ENCODE data around the gene SCIN. TPM values are rescaled to one million over a fixed set of nuclear protein-coding genes. Genes with fewer than 3 reads are reported as not detected.
A peak's percentile ranks its signal among the peaks of the same experiment; 100 is the strongest.
"Not testable (repeated sequence)": the region's sequence is repeated elsewhere in the genome, so short reads cannot be mapped to it uniquely, and the experiment has no call there.

Gene SCIN
- total RNA-seq, 1 experiment from 2014 or later: not detected

DNA sequence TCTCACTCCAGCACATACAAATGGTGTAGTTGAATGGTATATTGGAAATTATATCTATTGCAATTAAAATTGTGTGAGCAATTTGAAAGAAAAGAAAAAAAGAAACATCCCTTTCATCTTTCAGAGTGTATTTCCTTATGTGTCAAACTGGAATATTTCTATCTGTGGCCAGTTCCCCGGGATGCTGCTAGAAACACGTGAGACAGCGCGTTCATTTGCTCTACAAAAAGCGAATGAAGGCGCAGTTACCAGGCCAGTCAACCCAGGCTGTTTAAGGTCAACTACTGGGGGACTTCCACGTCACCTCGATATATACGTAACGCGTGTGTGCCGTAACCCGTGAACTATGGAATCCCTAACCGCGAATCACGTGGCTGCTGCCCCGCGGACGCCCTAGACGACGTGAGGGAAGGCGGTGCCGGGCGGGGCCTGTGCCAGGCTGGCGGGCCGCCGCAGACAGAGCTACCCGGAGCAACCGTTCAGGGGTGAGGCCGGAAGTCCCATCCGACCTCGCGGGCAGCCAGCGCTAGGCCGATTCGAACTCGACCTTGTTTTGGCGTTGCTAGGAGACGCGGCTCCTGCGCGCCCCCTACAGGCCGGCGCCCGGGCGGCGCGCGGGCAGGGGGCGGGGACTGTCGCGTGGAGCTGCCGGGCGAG, 115.8 kb downstream of the SCIN start:
- POLR2A ChIA-PET: interaction anchor here (0.5 to 6.8 kb wide), 22 partner anchors 11 to 579 kb away, joined by 3 to 159 read pairs (median 4); no protein-coding TSS in a partner anchor
- no peaks in the 10 kb centered on the region for H3K9me3 Mint-ChIP-seq (ENCODE audit: unreplicated experiment)
- no peaks in the 10 kb centered on the region for H3K4me1 Mint-ChIP-seq (ENCODE audit: insufficient read depth, unreplicated experiment)
- TF ChIP-seq, protein P1, sequence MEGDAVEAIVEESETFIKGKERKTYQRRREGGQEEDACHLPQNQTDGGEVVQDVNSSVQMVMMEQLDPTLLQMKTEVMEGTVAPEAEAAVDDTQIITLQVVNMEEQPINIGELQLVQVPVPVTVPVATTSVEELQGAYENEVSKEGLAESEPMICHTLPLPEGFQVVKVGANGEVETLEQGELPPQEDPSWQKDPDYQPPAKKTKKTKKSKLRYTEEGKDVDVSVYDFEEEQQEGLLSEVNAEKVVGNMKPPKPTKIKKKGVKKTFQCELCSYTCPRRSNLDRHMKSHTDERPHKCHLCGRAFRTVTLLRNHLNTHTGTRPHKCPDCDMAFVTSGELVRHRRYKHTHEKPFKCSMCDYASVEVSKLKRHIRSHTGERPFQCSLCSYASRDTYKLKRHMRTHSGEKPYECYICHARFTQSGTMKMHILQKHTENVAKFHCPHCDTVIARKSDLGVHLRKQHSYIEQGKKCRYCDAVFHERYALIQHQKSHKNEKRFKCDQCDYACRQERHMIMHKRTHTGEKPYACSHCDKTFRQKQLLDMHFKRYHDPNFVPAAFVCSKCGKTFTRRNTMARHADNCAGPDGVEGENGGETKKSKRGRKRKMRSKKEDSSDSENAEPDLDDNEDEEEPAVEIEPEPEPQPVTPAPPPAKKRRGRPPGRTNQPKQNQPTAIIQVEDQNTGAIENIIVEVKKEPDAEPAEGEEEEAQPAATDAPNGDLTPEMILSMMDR (IDR thresholded peaks at IDR 0.05; ENCODE audit: unreplicated experiment): peak; percentile 86
- TSS peak; percentile 89 for BruUV-seq (replicated peaks)
- peak; percentile 90 for DNase-seq (ENCODE audit: unreplicated experiment)
- peak overlapping the region; percentile 87 for H3K4me3 Mint-ChIP-seq (ENCODE audit: unreplicated experiment)
- CTCF ChIA-PET: interaction anchor here (0.6 to 12.2 kb wide), 47 partner anchors 9 to 590 kb away, joined by 3 to 155 read pairs (median 3); no protein-coding TSS in a partner anchor
- H3K27ac Mint-ChIP-seq (ENCODE audit: low read depth, unreplicated experiment): peak overlapping the region; percentile 89
- no peaks in the 10 kb centered on the region for H3K27me3 Mint-ChIP-seq (ENCODE audit: insufficient read depth, unreplicated experiment)
- intact Hi-C loops (cut with micrococcal nuclease): loop anchor here (1.0 to 5.0 kb wide), 4 partner anchors 47 to 411 kb away; no protein-coding TSS in a partner anchor
- peaks cover 22% of the 10 kb centered on the region for H3K36me3 Mint-ChIP-seq (ENCODE audit: insufficient read depth, unreplicated experiment)

DNA sequence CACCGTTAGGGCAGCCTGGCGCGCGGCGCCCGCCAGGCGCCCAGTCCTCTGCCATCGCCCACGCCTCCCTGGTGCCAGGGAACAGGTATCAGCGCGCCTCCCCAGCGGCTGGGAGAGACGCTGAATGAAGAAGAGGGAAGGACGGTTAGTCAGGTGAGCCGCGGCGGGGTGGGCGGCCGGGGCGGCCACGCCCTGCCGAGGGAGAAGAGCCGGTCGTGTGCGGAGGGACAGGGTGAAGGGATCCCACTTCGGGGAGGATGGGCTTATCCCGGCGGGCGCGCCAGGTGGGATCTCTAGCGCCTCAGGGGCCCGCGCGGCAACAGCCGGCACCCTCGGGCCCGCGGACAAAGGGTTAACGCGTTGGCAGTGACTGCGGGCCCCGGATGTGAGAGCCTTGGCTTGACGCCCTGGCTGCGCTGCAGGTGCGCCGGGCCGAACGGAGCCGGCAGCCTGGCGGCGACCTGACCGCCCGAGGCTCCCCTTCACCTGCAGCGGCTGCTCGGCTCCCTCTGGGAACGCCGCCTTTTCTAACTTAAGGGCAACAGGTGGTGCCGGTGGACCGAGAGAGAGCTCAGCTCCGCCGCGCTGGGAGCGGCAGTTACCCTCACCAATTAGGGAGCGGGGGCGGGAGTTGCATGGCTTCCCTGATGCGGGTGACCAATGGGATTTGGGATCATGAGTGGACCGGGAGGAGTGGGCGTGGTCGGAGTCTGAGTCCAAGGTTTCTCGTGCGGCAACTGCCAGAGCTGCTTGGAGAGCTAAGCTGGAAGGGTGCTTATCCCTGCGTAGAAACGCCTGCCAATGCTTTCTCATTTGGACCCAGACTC, 116.6 kb downstream of the SCIN start, which contains the start of gene ARL4A:
Gene ARL4A (plus strand): TSS at position 743 of the 827 bp plus-strand sequence. CDS start 622 bp downstream, outside the sequence.
- peak; percentile 100 for DNase-seq (ENCODE audit: unreplicated experiment)
- intact Hi-C loops (cut with micrococcal nuclease): loop anchor here (1.0 to 5.0 kb wide), 10 partner anchors 28 to 576 kb away; no protein-coding TSS in a partner anchor
- CTCF ChIA-PET: interaction anchor here (0.6 to 12.2 kb wide), 50 partner anchors 8 to 1303 kb away, joined by 3 to 155 read pairs (median 3); no protein-coding TSS in a partner anchor
- Mint-ChIP-seq H3K27me3 (ENCODE audit: insufficient read depth, unreplicated experiment) (no peaks in the 10 kb centered on the region), H3K36me3 (ENCODE audit: insufficient read depth, unreplicated experiment) (peaks cover 25% of the 10 kb centered on the region), H3K9me3 (ENCODE audit: unreplicated experiment) (no peaks in the 10 kb centered on the region), H3K4me1 (ENCODE audit: insufficient read depth, unreplicated experiment) (no peaks in the 10 kb centered on the region), H3K27ac (ENCODE audit: low read depth, unreplicated experiment) (peak within 1 kb of the TSS; percentile 89), H3K4me3 (ENCODE audit: unreplicated experiment) (peak within 1 kb of the TSS; percentile 87)
- POLR2A ChIA-PET: interaction anchor here (0.5 to 6.8 kb wide), 37 partner anchors 9 to 1025 kb away, joined by 3 to 159 read pairs (median 4); no protein-coding TSS in a partner anchor
- TF ChIP-seq, protein P1 (IDR thresholded peaks at IDR 0.05; ENCODE audit: unreplicated experiment): peak; percentile 57
- BruUV-seq (replicated peaks): no TSS peak

DNA sequence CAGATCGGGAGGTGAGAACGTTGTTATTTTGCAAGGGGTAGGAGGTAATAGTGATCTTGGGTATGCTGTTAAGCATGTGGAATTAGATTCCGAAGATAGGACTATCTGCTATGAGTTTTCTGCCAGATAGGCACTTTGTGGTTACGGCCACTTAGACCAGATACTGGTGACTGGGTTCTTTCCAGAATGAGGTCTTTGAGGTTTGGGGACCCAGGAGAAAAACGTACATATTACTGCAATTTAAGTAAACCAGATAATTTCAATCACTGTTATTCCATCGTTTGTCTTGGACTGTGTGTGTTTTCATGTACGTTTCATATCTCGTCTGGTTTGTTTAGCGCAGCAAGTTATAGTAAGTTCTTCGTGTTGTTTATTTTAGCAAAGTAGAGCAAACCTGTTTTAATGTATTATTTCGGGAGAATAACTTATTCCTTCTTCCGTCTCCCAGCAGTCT, 117.2 kb downstream of the SCIN start:
- no TSS peak for BruUV-seq (replicated peaks)
- peaks cover 25% of the 10 kb centered on the region for H3K36me3 Mint-ChIP-seq (ENCODE audit: insufficient read depth, unreplicated experiment)
- ChIA-PET CTCF (interaction anchor here (0.6 to 12.2 kb wide), 27 partner anchors 9 to 1303 kb away, joined by 3 to 155 read pairs (median 4); no protein-coding TSS in a partner anchor), POLR2A (interaction anchor here (0.6 to 6.8 kb wide), 30 partner anchors 8 to 1024 kb away, joined by 3 to 159 read pairs (median 4); no protein-coding TSS in a partner anchor)
- H3K4me3 Mint-ChIP-seq (ENCODE audit: unreplicated experiment): peak overlapping the region; percentile 87
- no peak for DNase-seq (ENCODE audit: unreplicated experiment)
- intact Hi-C loops (cut with micrococcal nuclease): loop anchor here (1.0 to 5.0 kb wide), 9 partner anchors 28 to 576 kb away; no protein-coding TSS in a partner anchor
- TF ChIP-seq, protein P1 (IDR thresholded peaks at IDR 0.05; ENCODE audit: unreplicated experiment): no peak
- no peaks in the 10 kb centered on the region for H3K9me3 Mint-ChIP-seq (ENCODE audit: unreplicated experiment)
- H3K27ac Mint-ChIP-seq (ENCODE audit: low read depth, unreplicated experiment): peak overlapping the region; percentile 89
- peaks cover 1% of the 10 kb centered on the region for H3K4me1 Mint-ChIP-seq (ENCODE audit: insufficient read depth, unreplicated experiment)
- H3K27me3 Mint-ChIP-seq (ENCODE audit: insufficient read depth, unreplicated experiment): no peaks in the 10 kb centered on the region

DNA sequence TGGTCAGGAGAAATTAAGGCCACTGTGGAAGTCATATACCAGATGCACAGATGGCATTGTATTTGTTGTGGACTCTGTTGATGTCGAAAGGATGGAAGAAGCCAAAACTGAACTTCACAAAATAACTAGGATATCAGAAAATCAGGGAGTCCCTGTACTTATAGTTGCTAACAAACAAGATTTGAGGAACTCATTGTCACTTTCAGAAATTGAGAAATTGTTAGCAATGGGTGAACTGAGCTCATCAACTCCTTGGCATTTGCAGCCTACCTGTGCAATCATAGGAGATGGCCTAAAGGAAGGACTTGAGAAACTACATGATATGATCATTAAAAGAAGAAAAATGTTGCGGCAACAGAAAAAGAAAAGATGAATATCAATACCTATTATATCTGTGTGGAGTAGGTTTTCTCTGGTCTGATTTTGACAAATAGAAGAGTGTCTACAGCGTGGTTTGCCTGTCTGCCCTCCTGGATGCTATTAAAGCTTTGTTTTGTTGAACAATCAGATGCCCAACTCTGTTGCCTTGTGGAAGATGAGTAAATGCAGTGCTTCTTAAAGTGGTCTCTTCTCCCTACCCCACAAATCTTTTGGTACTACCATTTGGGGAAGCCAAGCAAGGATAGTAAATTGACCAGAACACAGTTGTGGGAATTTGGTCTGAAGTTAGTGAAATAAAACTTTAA, 118.1 kb downstream of the SCIN start:
- H3K4me3 Mint-ChIP-seq (ENCODE audit: unreplicated experiment): peak overlapping the region; percentile 87
- H3K9me3 Mint-ChIP-seq (ENCODE audit: unreplicated experiment); DNase-seq (ENCODE audit: unreplicated experiment); BruUV-seq (replicated peaks); H3K4me1 Mint-ChIP-seq (ENCODE audit: insufficient read depth, unreplicated experiment); H3K27me3 Mint-ChIP-seq (ENCODE audit: insufficient read depth, unreplicated experiment): not testable (repeated sequence)
- ChIA-PET POLR2A (interaction anchor here (0.6 to 6.8 kb wide), 18 partner anchors 8 to 428 kb away, joined by 3 to 159 read pairs (median 6); no protein-coding TSS in a partner anchor), CTCF (interaction anchor here (1.0 to 12.2 kb wide), 9 partner anchors 8 to 597 kb away, joined by 3 to 155 read pairs (median 6); no protein-coding TSS in a partner anchor)
- H3K27ac Mint-ChIP-seq (ENCODE audit: low read depth, unreplicated experiment): peak overlapping the region; percentile 89
- H3K36me3 Mint-ChIP-seq (ENCODE audit: insufficient read depth, unreplicated experiment): peaks cover 25% of the 10 kb centered on the region
- intact Hi-C loops (cut with micrococcal nuclease): loop anchor here (5.0 kb wide), 3 partner anchors 329 to 409 kb away; no protein-coding TSS in a partner anchor

All from MCF 10A (cell line).